WTC11 (cell line): ENCODE measurements around the gene MLN. TPM values are rescaled to one million over a fixed set of nuclear protein-coding genes. Genes with fewer than 3 reads are reported as not detected.
A peak's percentile ranks its signal among the peaks of the same experiment; 100 is the strongest.

ENCODE experiments used
- ATAC-seq: fragments of 200-7000 bp; cut with Tn5 transposase; 2 replicates; pipeline ENCODE4 v1.10.0; 2021; ENCODE audit warnings: mild to moderate bottlenecking, moderate library complexity
- CTCF ChIA-PET: fragments of 300-600 bp; sonication (Branson Sonifier 250); formaldehyde crosslinking; loops from one replicate; lab custom pipeline; 2021; ENCODE audit warnings: antibody characterized with exemption; lab: Charles Lee
- POLR2A ChIA-PET: fragments of 350-600 bp; sonication (Branson Sonifier 250); formaldehyde crosslinking; loops from one replicate; lab custom pipeline; 2021; ENCODE audit warnings: antibody characterized with exemption; lab: Charles Lee
- DNase-seq: peaks from one replicate; pipeline ENCODE4 v3.0.0; 2021; ENCODE audit warnings: low spot score
- H3K27ac Mint-ChIP-seq: 2 replicates; pipeline ENCODE4 v1.8.0; 2021; ENCODE audit warnings: mixed read lengths
- H3K27me3 Mint-ChIP-seq: 2 replicates; pipeline ENCODE4 v1.8.0; 2021; ENCODE audit warnings: low read depth, mild to moderate bottlenecking, moderate library complexity, mixed read lengths
- H3K36me3 Mint-ChIP-seq: 2 replicates; pipeline ENCODE4 v1.8.0; 2021; ENCODE audit warnings: mixed read lengths
- H3K4me1 Mint-ChIP-seq: 2 replicates; pipeline ENCODE4 v1.8.0; 2022; ENCODE audit warnings: mixed read lengths
- H3K4me3 Mint-ChIP-seq: 2 replicates; pipeline ENCODE4 v1.8.0; 2021; ENCODE audit warnings: mild to moderate bottlenecking, moderate library complexity, mixed read lengths
- H3K9me3 Mint-ChIP-seq: 2 replicates; pipeline ENCODE4 v1.8.0; 2021; ENCODE audit warnings: mixed read lengths
- CREM ChIP-seq: sonication (generic); formaldehyde crosslinking; IDR thresholded peaks from 2 replicates; pipeline ENCODE4 v1.8.1; 2022; ENCODE audit warnings: mild to moderate bottlenecking, missing genetic modification reagents, moderate library complexity
- ELF4 ChIP-seq: sonication (generic); formaldehyde crosslinking; IDR thresholded peaks from 2 replicates; pipeline ENCODE4 v1.8.1; 2022; ENCODE audit warnings: low read depth, mild to moderate bottlenecking, moderate library complexity, missing genetic modification reagents
- ESRRA ChIP-seq: sonication (generic); formaldehyde crosslinking; IDR thresholded peaks from 2 replicates; pipeline ENCODE4 v1.8.1; 2022; ENCODE audit warnings: mild to moderate bottlenecking, missing genetic modification reagents, borderline replicate concordance
- FOXK1 ChIP-seq: sonication (generic); formaldehyde crosslinking; IDR thresholded peaks from 2 replicates; pipeline ENCODE4 v1.8.0; 2022; ENCODE audit warnings: mild to moderate bottlenecking, moderate library complexity, missing genetic modification reagents
- JUN ChIP-seq: sonication (generic); formaldehyde crosslinking; IDR thresholded peaks from 2 replicates; pipeline ENCODE4 v1.8.0; 2023; ENCODE audit warnings: mild to moderate bottlenecking, missing genetic modification reagents
- MYBL2 ChIP-seq: sonication (generic); formaldehyde crosslinking; IDR thresholded peaks from 2 replicates; pipeline ENCODE4 v1.8.1; 2023; ENCODE audit warnings: mild to moderate bottlenecking, moderate library complexity, missing genetic modification reagents
- NR2C2 ChIP-seq: sonication (generic); formaldehyde crosslinking; IDR thresholded peaks from 2 replicates; pipeline ENCODE4 v1.8.0; 2022; ENCODE audit warnings: mild to moderate bottlenecking, missing genetic modification reagents
- RELA ChIP-seq: sonication (generic); formaldehyde crosslinking; IDR thresholded peaks from 2 replicates; pipeline ENCODE4 v1.8.1; 2022; ENCODE audit warnings: missing genetic modification reagents, mild to moderate bottlenecking, borderline replicate concordance
- SMAD3 ChIP-seq: sonication (generic); formaldehyde crosslinking; IDR thresholded peaks from 2 replicates; pipeline ENCODE4 v1.8.0; 2022; ENCODE audit warnings: missing genetic modification reagents, mild to moderate bottlenecking, borderline replicate concordance
- SMAD4 ChIP-seq: sonication (generic); formaldehyde crosslinking; IDR thresholded peaks from 2 replicates; pipeline ENCODE4 v1.8.0; 2022; ENCODE audit warnings: mild to moderate bottlenecking, missing genetic modification reagents
- SP1 ChIP-seq: sonication (generic); formaldehyde crosslinking; conservative IDR thresholded peaks from 2 replicates; pipeline ENCODE4 v1.8.1; 2022; ENCODE audit warnings: missing genetic modification reagents
- TEAD1 ChIP-seq: sonication (generic); formaldehyde crosslinking; IDR thresholded peaks from 2 replicates; pipeline ENCODE4 v1.8.0; 2022; ENCODE audit warnings: mild to moderate bottlenecking, missing genetic modification reagents
- ZNF121 ChIP-seq: sonication (generic); formaldehyde crosslinking; IDR thresholded peaks from 2 replicates; pipeline ENCODE4 v1.8.0; 2023; ENCODE audit warnings: missing genetic modification reagents
- ZNF138 ChIP-seq: sonication (generic); formaldehyde crosslinking; conservative IDR thresholded peaks from 2 replicates; pipeline ENCODE4 v1.8.1; 2022; ENCODE audit warnings: mild to moderate bottlenecking, moderate library complexity, missing genetic modification reagents
- ZNF416 ChIP-seq: fragments of 250-450 bp; sonication (Bioruptor Pico); IDR thresholded peaks from 2 replicates; pipeline ENCODE4 v1.9.0; 2021; ENCODE audit warnings: mild to moderate bottlenecking, inconsistent platforms
- total RNA-seq: library from RNA; stranded (reverse); gene quantifications from 3 replicates; pipeline ENCODE4 v1.2.3, GENCODE V29; 2021
- TF ChIP-seq, protein P1 (sequence below): sonication (generic); formaldehyde crosslinking; IDR thresholded peaks from 2 replicates; pipeline ENCODE4 v1.8.1; 2022; ENCODE audit warnings: mild to moderate bottlenecking, moderate library complexity, missing genetic modification reagents
- TF ChIP-seq, protein P2 (sequence below): sonication (generic); formaldehyde crosslinking; IDR thresholded peaks from 2 replicates; pipeline ENCODE4 v1.8.1; 2022; ENCODE audit warnings: missing genetic modification reagents, borderline replicate concordance
- TF ChIP-seq, protein P3 (sequence below): sonication (generic); formaldehyde crosslinking; IDR thresholded peaks from 2 replicates; pipeline ENCODE4 v1.8.0; 2022; ENCODE audit warnings: mild to moderate bottlenecking, missing genetic modification reagents
- TF ChIP-seq, protein P4 (sequence below): sonication (generic); formaldehyde crosslinking; IDR thresholded peaks from 2 replicates; pipeline ENCODE4 v1.8.1; 2023; ENCODE audit warnings: mild to moderate bottlenecking, moderate library complexity, missing genetic modification reagents
- TF ChIP-seq, protein P5 (sequence below): sonication (generic); formaldehyde crosslinking; IDR thresholded peaks from 2 replicates; pipeline ENCODE4 v1.8.1; 2023; ENCODE audit warnings: mild to moderate bottlenecking, missing genetic modification reagents
- TF ChIP-seq, protein P6 (sequence below): fragments of 250-450 bp; sonication (Bioruptor Pico); IDR thresholded peaks from 2 replicates; pipeline ENCODE4 v1.9.0; 2021; ENCODE audit warnings: mild to moderate bottlenecking
- TF ChIP-seq, protein P7 (sequence below): fragments of 250-450 bp; sonication (Bioruptor Pico); IDR thresholded peaks from 2 replicates; pipeline ENCODE4 v1.8.0; 2021; ENCODE audit warnings: mild to moderate bottlenecking

The MLN gene
- total RNA-seq, 1 experiment from 2014 or later = not detected

DNA sequence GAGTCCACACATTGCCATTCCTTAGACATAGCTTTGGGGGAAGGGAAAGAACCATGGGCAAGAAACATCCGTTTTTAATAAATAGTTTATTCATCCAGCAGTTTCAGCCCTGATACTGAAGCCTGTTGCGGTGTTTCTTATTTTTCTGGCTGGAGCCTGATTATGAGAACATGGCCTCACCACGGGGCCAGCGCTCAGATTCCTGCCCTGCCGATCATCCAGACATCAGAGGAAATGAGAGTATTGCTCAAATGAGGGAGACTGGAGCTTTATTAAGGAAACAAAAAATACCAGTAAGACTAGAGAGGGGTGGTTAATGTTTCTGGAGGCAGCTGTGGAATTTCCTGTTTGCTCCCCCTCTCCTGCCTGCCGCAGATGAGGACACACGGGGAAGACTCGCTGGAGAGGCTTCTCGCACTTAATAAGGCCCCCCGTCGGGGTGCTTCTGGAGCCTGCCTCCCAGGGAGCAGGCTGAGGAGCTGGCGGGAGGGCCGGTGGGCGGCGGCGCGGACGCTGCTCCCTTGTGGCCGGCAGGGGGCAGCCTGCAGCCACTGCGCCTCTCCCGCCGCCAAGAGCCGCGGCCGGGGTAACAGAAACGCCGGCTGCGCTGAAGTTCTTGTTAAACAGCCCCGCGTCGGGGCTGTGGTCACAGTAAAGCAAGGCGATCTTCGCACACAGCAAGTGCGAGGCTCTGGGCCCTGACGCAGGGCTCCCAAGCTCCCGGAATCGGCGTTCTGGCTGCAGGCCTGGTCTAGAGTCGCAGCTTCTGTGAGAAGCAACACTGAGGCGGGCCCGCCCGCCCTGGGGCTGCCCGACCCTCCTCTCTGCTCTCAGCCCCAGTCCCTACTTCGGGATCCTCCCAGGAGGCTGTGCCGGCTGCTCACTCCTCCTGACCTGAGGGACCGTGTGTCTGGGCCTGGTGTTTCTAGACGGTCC lies 32.4 kb downstream of the MLN start:
- CTCF ChIA-PET = interaction anchor here (0.6 to 6.2 kb wide), 86 partner anchors 9 to 612 kb away, joined by 3 to 86 read pairs (median 4); partner anchors contain the start of genes IP6K3, LEMD2 and UQCC2
- H3K4me3 Mint-ChIP-seq = 0 out of 2 replicates have a peak overlapping the region, but pooled peaks have one; percentile 6
- no peak for TF ChIP-seq MYBL2
- TF ChIP-seq SMAD3 = no peak
- no peak for TF ChIP-seq SMAD4 (CRISPR knock-in tag)
- TF ChIP-seq, protein P1, sequence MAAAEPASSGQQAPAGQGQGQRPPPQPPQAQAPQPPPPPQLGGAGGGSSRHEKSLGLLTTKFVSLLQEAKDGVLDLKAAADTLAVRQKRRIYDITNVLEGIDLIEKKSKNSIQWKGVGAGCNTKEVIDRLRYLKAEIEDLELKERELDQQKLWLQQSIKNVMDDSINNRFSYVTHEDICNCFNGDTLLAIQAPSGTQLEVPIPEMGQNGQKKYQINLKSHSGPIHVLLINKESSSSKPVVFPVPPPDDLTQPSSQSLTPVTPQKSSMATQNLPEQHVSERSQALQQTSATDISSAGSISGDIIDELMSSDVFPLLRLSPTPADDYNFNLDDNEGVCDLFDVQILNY (CRISPR knock-in tag) = 0 out of 2 replicates have a peak, but pooled peaks have one; percentile 66
- TF ChIP-seq CREM (CRISPR knock-in tag) = no peak
- peak; percentile 37; the same call in 1 of the 2 replicates for TF ChIP-seq ZNF416
- TF ChIP-seq ESRRA (CRISPR knock-in tag) = no peak
- peak; percentile 58 for TF ChIP-seq SP1 (CRISPR knock-in tag)
- no peak for TF ChIP-seq ZNF121 (CRISPR knock-in tag)
- TF ChIP-seq, protein P2, sequence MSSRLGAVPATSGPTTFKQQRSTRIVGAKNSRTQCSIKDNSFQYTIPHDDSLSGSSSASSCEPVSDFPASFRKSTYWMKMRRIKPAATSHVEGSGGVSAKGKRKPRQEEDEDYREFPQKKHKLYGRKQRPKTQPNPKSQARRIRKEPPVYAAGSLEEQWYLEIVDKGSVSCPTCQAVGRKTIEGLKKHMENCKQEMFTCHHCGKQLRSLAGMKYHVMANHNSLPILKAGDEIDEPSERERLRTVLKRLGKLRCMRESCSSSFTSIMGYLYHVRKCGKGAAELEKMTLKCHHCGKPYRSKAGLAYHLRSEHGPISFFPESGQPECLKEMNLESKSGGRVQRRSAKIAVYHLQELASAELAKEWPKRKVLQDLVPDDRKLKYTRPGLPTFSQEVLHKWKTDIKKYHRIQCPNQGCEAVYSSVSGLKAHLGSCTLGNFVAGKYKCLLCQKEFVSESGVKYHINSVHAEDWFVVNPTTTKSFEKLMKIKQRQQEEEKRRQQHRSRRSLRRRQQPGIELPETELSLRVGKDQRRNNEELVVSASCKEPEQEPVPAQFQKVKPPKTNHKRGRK = no peak
- TF ChIP-seq, protein P3, sequence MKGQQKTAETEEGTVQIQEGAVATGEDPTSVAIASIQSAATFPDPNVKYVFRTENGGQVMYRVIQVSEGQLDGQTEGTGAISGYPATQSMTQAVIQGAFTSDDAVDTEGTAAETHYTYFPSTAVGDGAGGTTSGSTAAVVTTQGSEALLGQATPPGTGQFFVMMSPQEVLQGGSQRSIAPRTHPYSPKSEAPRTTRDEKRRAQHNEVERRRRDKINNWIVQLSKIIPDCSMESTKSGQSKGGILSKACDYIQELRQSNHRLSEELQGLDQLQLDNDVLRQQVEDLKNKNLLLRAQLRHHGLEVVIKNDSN (CRISPR knock-in tag) = no peak
- TF ChIP-seq, protein P4, sequence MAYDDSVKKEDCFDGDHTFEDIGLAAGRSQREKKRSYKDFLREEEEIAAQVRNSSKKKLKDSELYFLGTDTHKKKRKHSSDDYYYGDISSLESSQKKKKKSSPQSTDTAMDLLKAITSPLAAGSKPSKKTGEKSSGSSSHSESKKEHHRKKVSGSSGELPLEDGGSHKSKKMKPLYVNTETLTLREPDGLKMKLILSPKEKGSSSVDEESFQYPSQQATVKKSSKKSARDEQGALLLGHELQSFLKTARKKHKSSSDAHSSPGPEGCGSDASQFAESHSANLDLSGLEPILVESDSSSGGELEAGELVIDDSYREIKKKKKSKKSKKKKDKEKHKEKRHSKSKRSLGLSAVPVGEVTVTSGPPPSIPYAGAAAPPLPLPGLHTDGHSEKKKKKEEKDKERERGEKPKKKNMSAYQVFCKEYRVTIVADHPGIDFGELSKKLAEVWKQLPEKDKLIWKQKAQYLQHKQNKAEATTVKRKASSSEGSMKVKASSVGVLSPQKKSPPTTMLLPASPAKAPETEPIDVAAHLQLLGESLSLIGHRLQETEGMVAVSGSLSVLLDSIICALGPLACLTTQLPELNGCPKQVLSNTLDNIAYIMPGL (CRISPR knock-in tag) = 0 out of 2 replicates have a peak, but pooled peaks have one; percentile 36
- no peak for TF ChIP-seq TEAD1
- no peak for TF ChIP-seq RELA (CRISPR knock-in tag)
- no peak for TF ChIP-seq JUN
- TF ChIP-seq, protein P5, sequence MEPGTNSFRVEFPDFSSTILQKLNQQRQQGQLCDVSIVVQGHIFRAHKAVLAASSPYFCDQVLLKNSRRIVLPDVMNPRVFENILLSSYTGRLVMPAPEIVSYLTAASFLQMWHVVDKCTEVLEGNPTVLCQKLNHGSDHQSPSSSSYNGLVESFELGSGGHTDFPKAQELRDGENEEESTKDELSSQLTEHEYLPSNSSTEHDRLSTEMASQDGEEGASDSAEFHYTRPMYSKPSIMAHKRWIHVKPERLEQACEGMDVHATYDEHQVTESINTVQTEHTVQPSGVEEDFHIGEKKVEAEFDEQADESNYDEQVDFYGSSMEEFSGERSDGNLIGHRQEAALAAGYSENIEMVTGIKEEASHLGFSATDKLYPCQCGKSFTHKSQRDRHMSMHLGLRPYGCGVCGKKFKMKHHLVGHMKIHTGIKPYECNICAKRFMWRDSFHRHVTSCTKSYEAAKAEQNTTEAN (CRISPR knock-in tag) = no peak
- TF ChIP-seq, protein P6, sequence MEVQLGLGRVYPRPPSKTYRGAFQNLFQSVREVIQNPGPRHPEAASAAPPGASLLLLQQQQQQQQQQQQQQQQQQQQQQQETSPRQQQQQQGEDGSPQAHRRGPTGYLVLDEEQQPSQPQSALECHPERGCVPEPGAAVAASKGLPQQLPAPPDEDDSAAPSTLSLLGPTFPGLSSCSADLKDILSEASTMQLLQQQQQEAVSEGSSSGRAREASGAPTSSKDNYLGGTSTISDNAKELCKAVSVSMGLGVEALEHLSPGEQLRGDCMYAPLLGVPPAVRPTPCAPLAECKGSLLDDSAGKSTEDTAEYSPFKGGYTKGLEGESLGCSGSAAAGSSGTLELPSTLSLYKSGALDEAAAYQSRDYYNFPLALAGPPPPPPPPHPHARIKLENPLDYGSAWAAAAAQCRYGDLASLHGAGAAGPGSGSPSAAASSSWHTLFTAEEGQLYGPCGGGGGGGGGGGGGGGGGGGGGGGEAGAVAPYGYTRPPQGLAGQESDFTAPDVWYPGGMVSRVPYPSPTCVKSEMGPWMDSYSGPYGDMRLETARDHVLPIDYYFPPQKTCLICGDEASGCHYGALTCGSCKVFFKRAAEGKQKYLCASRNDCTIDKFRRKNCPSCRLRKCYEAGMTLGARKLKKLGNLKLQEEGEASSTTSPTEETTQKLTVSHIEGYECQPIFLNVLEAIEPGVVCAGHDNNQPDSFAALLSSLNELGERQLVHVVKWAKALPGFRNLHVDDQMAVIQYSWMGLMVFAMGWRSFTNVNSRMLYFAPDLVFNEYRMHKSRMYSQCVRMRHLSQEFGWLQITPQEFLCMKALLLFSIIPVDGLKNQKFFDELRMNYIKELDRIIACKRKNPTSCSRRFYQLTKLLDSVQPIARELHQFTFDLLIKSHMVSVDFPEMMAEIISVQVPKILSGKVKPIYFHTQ (CRISPR knock-in tag) = no peak
- no peak for TF ChIP-seq ELF4 (CRISPR knock-in tag)
- no peak for TF ChIP-seq NR2C2
- TF ChIP-seq FOXK1 (CRISPR knock-in tag) = no peak
- TF ChIP-seq, protein P7, sequence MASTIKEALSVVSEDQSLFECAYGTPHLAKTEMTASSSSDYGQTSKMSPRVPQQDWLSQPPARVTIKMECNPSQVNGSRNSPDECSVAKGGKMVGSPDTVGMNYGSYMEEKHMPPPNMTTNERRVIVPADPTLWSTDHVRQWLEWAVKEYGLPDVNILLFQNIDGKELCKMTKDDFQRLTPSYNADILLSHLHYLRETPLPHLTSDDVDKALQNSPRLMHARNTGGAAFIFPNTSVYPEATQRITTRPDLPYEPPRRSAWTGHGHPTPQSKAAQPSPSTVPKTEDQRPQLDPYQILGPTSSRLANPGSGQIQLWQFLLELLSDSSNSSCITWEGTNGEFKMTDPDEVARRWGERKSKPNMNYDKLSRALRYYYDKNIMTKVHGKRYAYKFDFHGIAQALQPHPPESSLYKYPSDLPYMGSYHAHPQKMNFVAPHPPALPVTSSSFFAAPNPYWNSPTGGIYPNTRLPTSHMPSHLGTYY (CRISPR knock-in tag) = no peak; the same call in 1 of the 2 replicates
- no peak for TF ChIP-seq ZNF138 (CRISPR knock-in tag)

More for the DNA sequence above, 32.4 kb downstream of the MLN start:
- Mint-ChIP-seq H3K9me3 (peaks cover 9% of the 10 kb centered on the region), H3K27me3 (no peaks in the 10 kb centered on the region), H3K27ac (peak overlapping the region; percentile 70), H3K4me1 (peaks cover 32% of the 10 kb centered on the region), H3K36me3 (peaks cover 32% of the 10 kb centered on the region)
- ATAC-seq (peak; percentile 81), DNase-seq (peak; percentile 86)
- POLR2A ChIA-PET = interaction anchor here (0.5 to 1.4 kb wide), 6 partner anchors 10 to 472 kb away, joined by 3 to 4 read pairs (median 3); no protein-coding TSS in a partner anchor
